SK-N-SH treated with all-trans-retinoic acid at 6 μM for 48 hours (cell line): ENCODE results near the gene NCBP3.

ENCODE experiments used
- OSR1 ChIP-seq: fragments of 250-450 bp; sonication (Bioruptor Pico); IDR thresholded peaks from 2 replicates; pipeline ENCODE4 v1.8.0; 2022; ENCODE audit warnings: moderate library complexity, mild to moderate bottlenecking, inconsistent platforms
- PATZ1 ChIP-seq: fragments of 250-450 bp; sonication (Bioruptor Pico); IDR thresholded peaks from 2 replicates; pipeline ENCODE4 v1.8.0; 2020; ENCODE audit warnings: mild to moderate bottlenecking, moderate library complexity, borderline replicate concordance
- RARB ChIP-seq: fragments of 250-450 bp; sonication (Bioruptor Pico); IDR thresholded peaks from 2 replicates; pipeline ENCODE4 v1.8.0; 2021; ENCODE audit warnings: mild to moderate bottlenecking, moderate library complexity
- TSHZ2 ChIP-seq: fragments of 250-450 bp; sonication (Bioruptor Pico); IDR thresholded peaks from 2 replicates; pipeline ENCODE4 v1.5.0; 2020; ENCODE audit warnings: mild to moderate bottlenecking, moderate library complexity
- ZFP3 ChIP-seq: fragments of 250-450 bp; sonication (Bioruptor Pico); IDR thresholded peaks from 2 replicates; pipeline ENCODE4 v1.5.0; 2020; ENCODE audit warnings: mild to moderate bottlenecking, moderate library complexity
- ZNF8 ChIP-seq: fragments of 450-650 bp; formaldehyde crosslinking; IDR thresholded peaks from 2 replicates; pipeline ENCODE4 v1.5.0; 2020; ENCODE audit warnings: mild to moderate bottlenecking, moderate library complexity

DNA sequence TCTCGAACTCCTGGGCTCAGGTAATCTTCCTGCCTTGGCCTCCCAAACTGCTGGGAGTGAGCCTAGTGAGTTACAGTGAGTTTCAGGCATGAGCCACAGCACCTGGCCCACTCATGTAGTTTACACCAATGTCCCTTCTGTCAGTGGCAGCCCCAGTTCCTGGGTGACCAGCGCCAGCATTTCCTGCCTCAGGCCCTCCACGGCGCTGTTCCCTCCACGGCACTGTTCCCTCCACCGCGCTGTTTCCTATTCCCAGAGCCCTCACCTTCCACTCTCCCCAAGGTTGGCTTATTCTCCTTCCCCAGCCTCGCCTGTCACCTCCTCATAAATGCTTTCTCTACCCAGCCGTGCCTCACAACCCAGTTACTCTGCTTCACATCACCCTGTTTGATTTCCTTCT is 77.7 kb downstream of the NCBP3 start:
- TF ChIP-seq ZFP3 (CRISPR knock-in tag) (no peak), PATZ1 (no peak), RARB (no peak), ZNF8 (CRISPR knock-in tag) (no peak), TSHZ2 (no peak), OSR1 (CRISPR knock-in tag) (no peak)
